Stimulated activated memory B cell treated with anti-CD40 and anti-IgM and Interleukin-4, amounts not matched to agents 10 μg/mL and 1 μg/mL and 100 μg/mL, for 72 hours (primary cell): ENCODE results near the gene SLC4A1.
A peak's percentile ranks its signal among the peaks of the same experiment; 100 is the strongest.

ENCODE experiments used
- ATAC-seq: fragments of 150-1000 bp; cut with Tn5 transposase; 2 replicates; pipeline ENCODE4 v1.10.0; 2021
- H3K27ac Mint-ChIP-seq: one replicate; pipeline ENCODE4 v1.8.0; 2022; ENCODE audit warnings: mild to moderate bottlenecking, mixed read lengths
- H3K27me3 Mint-ChIP-seq: one replicate; pipeline ENCODE4 v1.8.0; 2022; ENCODE audit warnings: mixed read lengths
- H3K36me3 Mint-ChIP-seq: one replicate; pipeline ENCODE4 v1.8.0; 2022; ENCODE audit warnings: mixed read lengths
- H3K4me1 Mint-ChIP-seq: one replicate; pipeline ENCODE4 v1.8.0; 2022; ENCODE audit warnings: mixed read lengths
- H3K4me3 Mint-ChIP-seq: one replicate; pipeline ENCODE4 v1.8.0; 2022; ENCODE audit warnings: mild to moderate bottlenecking, moderate library complexity, mixed read lengths
- H3K9me3 Mint-ChIP-seq: one replicate; pipeline ENCODE4 v1.8.0; 2022; ENCODE audit warnings: mixed read lengths

Gene SLC4A1

DNA sequence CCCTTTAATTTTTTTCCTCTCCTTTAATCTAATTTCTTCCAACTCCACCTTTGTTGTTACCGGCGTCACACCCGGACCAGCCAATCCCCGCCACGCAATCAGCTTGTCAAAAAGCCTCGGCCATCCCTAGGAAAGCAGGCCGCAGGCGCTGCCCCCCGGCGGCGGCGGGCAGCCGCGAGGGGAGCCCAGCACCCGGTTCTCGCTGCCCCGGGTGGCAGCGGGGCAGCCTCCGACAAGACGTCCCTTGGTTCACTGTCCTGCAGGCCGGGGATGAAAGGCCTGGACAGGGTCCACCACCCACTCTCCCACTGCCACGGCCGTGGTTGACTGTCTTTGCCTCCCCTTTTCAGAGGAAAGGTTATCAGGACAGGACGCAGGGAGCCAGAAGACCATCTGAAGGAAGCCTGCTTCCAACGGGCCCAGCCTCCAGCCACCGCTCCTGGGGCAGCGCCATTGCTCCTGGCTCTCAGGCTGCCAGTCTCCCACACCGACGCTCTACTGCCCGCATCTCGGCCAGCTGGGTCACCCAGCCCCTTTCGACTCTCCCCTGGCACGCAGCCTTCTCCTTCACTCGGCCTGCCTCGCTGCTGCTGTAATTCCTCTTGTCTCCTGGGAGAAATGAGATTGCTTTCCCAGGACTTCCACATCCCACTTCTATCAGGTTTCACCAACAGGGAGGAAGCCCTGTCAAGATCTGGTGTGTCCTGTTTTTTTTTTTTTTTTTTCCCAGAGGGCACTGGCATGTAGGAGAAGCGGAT, 45.6 kb downstream of the SLC4A1 start:
- H3K27me3 Mint-ChIP-seq = no peaks in the 10 kb centered on the region
- H3K27ac Mint-ChIP-seq = peak overlapping the region; percentile 90
- no peak for ATAC-seq
- H3K36me3 Mint-ChIP-seq = no peaks in the 10 kb centered on the region
- H3K4me3 Mint-ChIP-seq = peak overlapping the region; percentile 89
- no peaks in the 10 kb centered on the region for H3K9me3 Mint-ChIP-seq
- peaks cover 16% of the 10 kb centered on the region for H3K4me1 Mint-ChIP-seq

DNA sequence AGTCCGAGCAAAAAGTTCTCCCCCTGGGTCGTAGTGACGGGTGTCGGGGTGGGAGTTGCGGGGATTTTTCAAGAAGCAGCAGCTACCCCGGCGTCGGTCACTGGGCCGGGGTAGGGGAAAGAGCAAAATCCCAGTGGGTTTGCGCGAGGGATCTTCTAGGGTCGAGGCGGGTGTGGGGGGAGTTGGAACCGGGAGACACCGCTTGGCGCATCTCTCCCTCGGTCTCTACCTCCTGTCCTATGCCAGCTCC, 46.1 kb downstream of the SLC4A1 start:
- H3K4me3 Mint-ChIP-seq = peak overlapping the region; percentile 89

DNA sequence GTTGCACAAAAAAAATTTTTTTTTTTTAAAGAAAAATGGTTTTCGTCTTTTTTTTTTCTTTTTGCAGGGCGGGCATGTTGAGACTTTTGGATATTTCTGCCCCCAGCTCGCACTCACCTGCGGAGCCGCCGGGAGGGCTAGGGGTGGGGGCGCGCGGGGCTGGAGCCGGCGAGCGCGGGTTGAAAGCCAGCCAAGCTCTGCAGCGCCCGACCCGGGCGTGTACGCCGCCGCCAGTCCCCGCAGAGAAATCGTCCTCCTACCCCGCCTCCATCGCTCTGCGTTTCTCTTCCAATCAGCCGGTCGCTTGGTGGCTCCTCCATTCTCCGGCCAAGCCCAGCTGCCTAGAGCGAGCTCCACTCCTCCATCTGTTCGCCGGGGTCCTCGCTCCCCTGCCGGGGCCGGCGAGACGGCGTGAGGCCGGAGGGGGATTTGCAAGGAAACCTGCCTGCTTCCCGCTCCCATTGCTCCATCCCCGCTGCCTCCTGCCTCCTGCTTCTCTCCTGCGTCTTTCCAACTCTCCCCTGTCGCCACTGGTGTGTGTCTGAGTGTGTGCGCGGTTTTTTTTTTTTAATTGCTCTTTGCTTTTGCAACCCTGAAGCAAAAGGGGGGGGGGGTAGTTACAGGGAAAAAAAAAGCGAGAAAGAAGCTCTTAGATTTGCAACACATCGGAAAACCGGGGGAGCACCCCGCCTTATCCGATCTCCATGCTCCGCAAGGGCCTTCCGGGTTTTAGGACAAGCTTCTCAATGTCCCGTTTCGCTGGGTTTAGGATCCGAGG, 46.7 kb downstream of the SLC4A1 start:
- H3K4me3 Mint-ChIP-seq = peak overlapping the region; percentile 89
- H3K9me3 Mint-ChIP-seq = no peaks in the 10 kb centered on the region
- peaks cover 26% of the 10 kb centered on the region for H3K4me1 Mint-ChIP-seq
- ATAC-seq = peak; percentile 46
- peak overlapping the region; percentile 90 for H3K27ac Mint-ChIP-seq
- peaks cover 6% of the 10 kb centered on the region for H3K36me3 Mint-ChIP-seq
- H3K27me3 Mint-ChIP-seq = no peaks in the 10 kb centered on the region

More for the DNA sequence above, 46.1 kb downstream of the SLC4A1 start:
- peaks cover 3% of the 10 kb centered on the region for H3K36me3 Mint-ChIP-seq
- no peaks in the 10 kb centered on the region for H3K27me3 Mint-ChIP-seq
- ATAC-seq = no peak
- peak overlapping the region; percentile 90 for H3K27ac Mint-ChIP-seq
- H3K9me3 Mint-ChIP-seq = no peaks in the 10 kb centered on the region
- H3K4me1 Mint-ChIP-seq = peaks cover 21% of the 10 kb centered on the region

DNA sequence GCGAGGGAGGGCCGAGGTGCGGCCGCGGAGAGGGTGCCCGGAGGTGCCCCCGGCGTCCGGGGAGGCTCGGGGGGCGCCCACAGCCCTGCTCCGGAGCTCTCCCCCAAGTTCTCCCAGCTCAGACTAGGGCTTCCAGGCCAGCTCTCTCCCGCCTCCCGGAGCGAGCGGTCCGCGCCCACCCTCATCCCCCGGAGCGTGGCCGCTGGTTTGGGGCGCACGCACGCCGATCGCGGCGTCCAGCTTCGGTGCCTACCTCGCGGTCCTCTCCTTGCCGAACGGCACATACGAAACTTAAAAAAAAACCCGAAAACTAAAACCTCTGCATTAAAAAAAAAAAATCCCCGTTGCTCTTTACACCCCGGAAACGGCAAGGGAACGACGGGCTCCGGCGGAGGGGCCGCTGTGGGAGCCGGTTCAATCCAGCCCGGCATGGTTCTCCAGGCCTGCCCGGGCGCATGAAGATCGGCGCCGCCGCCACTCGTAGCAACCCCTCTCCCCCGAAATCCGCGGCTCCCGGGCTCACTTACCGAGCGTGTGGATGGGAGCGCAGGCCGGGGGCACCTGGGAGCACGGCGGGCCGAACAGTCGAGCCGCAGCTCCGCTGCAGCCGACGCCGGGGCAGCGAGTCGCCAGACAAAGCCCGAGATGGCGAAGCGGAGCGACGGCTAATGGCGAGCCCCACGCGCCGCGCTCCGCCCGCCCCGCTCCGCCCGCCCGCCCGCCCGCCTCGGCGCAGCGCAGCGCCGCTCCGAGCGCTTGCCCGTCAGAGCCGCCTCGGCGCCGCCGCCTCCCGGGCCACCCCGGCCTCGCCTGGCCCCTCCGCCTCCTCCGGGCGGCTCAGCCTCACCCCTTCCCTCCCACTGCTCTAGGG, 47.5 kb downstream of the SLC4A1 start:
- Mint-ChIP-seq H3K27ac (peak overlapping the region; percentile 90), H3K4me1 (peaks cover 34% of the 10 kb centered on the region), H3K27me3 (no peaks in the 10 kb centered on the region), H3K36me3 (peaks cover 14% of the 10 kb centered on the region), H3K4me3 (peak overlapping the region; percentile 98), H3K9me3 (no peaks in the 10 kb centered on the region)
- ATAC-seq = peak; percentile 45

DNA sequence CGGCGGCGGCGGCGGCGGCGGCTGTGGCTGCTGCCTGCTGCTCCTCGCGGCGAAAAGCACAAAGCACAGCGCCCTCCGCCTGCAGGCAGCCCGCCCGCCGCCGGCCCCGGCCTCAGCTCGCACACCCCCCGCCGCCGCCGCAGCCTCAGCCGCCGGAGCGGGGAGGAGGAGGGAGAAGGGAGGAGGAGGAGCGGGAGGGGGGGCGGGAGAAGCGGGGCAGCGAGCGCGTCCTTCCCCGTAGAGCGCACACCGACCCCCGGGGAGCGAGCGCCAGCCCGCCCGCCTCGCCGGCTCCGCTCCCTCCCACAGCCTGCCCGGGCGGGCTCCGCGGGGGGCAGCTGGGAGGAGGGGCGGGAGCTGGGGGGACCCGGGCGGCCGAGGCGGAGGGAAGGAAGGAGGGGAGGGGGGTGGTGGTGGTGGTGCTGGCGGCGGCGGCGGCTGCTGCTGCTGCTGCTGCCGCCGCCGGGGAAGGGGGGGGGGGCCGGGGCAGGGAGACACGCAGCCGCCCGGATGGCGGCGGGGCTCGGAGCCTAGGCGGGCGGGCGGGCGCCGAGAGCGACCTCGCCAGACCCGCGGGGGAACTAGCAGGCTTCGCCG, 48.2 kb downstream of the SLC4A1 start, which contains the start of gene UBTF:
Gene UBTF (minus strand): TSS at position 60 of the 597 bp plus-strand sequence. CDS start 1,446 bp downstream, outside the sequence.
- Mint-ChIP-seq H3K27ac (peak within 1 kb of the TSS; percentile 90), H3K9me3 (no peaks in the 10 kb centered on the region), H3K4me3 (peak within 1 kb of the TSS; percentile 98), H3K4me1 (peaks cover 42% of the 10 kb centered on the region), H3K36me3 (peaks cover 22% of the 10 kb centered on the region), H3K27me3 (no peaks in the 10 kb centered on the region)
- ATAC-seq = peak; percentile 21

DNA sequence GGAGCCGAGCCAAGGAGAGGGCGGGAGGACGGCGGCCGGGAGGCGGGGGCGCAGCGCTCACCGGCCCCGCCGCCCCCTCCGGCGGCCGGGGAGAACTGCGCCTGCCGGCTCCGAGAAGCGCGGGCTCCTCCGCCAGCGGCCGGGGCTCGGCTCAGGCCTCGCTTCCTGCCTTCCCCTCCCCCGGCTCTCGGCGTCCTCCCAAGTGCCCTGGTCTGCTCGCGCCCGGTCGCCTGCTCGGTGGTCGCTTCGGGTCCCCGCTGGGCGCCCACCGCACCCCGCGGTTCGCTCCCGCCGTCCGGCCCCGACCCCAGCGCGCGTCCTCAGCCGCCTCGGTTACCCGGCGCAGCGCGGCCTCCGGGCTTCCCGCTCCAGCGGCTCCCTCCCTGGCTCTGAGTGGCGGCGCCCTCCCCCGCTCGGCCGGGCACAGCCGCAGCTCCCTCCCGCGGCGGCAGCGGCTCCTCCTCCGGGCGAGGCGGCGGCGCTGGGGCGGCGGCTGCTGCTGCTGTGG, 48.8 kb downstream of the SLC4A1 start:
- peaks cover 47% of the 10 kb centered on the region for H3K4me1 Mint-ChIP-seq
- no peak overlapping the region for H3K27ac Mint-ChIP-seq
- H3K4me3 Mint-ChIP-seq = peak overlapping the region; percentile 47
- no peaks in the 10 kb centered on the region for H3K9me3 Mint-ChIP-seq
- H3K36me3 Mint-ChIP-seq = peaks cover 27% of the 10 kb centered on the region
- no peaks in the 10 kb centered on the region for H3K27me3 Mint-ChIP-seq
- ATAC-seq = peak; percentile 63

DNA sequence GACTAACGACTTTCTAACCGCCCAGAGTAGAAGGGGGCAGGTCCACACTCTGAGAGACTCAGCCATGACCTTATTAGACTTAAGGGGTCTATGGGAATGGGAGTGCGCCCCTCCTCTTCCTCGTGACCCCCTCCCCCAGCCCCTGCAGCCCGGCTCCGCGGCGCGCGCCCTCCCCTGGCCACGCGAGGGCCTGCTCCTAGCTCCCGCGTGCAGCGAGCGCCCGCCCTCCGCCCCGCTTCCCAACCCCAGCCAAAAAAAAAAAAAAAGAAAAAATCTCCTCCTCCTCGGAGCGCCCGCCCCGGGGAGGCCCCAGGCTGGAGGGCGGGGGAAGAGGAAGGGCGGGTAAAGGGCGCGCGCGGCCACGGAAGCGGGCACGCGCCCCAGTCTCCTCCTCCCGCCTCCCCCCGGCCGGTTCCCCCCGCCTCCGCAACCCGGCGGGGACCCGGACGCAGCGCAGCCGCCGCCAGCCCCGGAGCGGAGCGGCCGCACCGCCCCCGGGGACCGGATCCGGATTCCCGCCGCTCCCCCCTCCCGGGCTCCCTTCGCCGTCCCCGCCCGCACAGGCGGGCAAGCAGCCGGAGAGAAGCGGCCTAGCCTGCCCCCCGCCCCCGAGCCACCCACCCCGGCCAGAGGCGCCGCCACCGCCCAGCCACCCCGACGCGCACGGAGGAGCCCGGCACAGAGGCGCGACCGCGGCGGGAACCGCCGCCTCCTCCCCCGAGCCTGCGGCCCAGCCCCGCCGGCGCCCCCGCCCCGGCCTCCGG, 49.4 kb downstream of the SLC4A1 start:
- Mint-ChIP-seq H3K27ac (peak overlapping the region; percentile 79), H3K4me3 (peak overlapping the region; percentile 89), H3K9me3 (no peaks in the 10 kb centered on the region), H3K4me1 (peaks cover 54% of the 10 kb centered on the region), H3K36me3 (peaks cover 34% of the 10 kb centered on the region), H3K27me3 (no peaks in the 10 kb centered on the region)
- peak; percentile 67 for ATAC-seq

DNA sequence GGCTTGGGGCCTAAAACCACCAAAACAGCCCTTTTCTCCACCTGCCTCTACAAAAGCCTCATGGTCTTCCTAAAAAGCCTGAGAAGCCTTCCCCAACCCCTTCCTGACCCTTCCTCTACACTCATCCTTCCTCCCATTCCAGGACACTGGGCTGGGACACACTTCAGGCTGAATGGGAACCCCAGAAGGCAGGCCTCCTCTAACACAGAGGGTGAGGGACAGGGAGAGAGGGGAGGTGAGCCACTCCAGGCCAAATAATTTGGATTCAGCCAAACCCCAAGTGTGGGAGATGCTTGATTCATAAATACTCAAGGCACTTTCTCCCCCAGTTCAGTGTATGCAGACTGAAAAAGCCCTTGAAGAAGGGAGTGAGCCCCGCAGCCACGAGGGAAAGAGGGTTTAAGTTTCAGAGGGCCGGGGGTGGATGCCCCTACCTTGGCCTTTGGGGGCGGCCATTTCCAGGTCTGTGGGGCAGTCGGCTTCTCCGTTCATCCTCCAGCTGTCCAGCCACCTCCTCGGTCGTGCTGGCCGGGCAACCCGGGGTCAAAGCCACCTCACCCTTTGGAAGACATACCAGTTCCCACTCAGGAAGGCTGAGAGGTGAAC, 50.1 kb downstream of the SLC4A1 start:
- Mint-ChIP-seq H3K9me3 (no peaks in the 10 kb centered on the region), H3K27ac (peak overlapping the region; percentile 79), H3K4me1 (peaks cover 59% of the 10 kb centered on the region), H3K4me3 (peak overlapping the region; percentile 89), H3K27me3 (no peaks in the 10 kb centered on the region), H3K36me3 (peaks cover 41% of the 10 kb centered on the region)
- no peak for ATAC-seq

DNA sequence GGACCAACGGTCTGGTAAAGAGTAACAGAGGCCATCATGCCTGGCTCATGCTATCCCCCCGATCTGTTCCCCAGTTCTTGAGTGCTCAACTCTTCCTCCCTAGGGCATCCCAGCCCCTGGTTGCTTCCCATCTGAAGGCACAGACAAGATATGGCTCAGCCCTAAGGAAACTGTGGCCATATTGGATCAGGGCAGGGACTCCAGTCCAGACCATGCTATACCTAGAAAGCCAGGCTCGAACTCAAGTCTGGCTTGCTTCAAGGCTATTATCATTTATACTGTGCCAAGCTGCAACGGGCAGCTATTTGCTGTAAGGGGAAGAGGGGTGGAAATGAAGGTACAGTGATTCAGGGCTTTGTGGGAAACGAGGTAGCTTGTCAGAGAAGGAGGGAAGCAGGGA, 51.2 kb downstream of the SLC4A1 start:
- Mint-ChIP-seq H3K27ac (peak overlapping the region; percentile 79), H3K36me3 (peaks cover 44% of the 10 kb centered on the region)

DNA sequence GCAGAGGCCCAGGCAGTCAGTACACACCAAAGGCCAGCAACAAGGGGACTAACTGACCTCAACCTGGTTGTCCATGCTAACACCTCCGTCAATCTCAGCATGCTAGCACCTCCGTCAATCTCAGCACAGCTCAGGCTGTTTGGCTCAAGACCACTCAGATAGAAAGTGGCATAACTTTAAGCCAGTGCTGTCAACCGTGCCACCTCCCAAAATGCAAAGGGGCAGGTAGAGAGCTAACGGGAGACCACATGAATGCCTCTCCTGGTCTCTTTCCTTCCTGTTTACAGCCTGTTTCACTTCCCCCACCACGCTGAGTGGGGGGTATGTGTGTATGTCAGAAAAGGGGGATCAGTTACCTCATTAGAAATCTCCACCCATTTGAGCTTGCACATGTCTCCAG, 51.8 kb downstream of the SLC4A1 start:
- peaks cover 63% of the 10 kb centered on the region for H3K4me1 Mint-ChIP-seq
- peak overlapping the region; percentile 89 for H3K4me3 Mint-ChIP-seq
- no peaks in the 10 kb centered on the region for H3K27me3 Mint-ChIP-seq
- ATAC-seq = peak; percentile 49
- peak overlapping the region; percentile 79 for H3K27ac Mint-ChIP-seq
- H3K36me3 Mint-ChIP-seq = peaks cover 50% of the 10 kb centered on the region
- H3K9me3 Mint-ChIP-seq = no peaks in the 10 kb centered on the region

More for the DNA sequence above, 51.2 kb downstream of the SLC4A1 start:
- Mint-ChIP-seq H3K9me3 (no peaks in the 10 kb centered on the region), H3K4me3 (peak overlapping the region; percentile 89), H3K4me1 (peaks cover 58% of the 10 kb centered on the region), H3K27me3 (no peaks in the 10 kb centered on the region)
- ATAC-seq = no peak

DNA sequence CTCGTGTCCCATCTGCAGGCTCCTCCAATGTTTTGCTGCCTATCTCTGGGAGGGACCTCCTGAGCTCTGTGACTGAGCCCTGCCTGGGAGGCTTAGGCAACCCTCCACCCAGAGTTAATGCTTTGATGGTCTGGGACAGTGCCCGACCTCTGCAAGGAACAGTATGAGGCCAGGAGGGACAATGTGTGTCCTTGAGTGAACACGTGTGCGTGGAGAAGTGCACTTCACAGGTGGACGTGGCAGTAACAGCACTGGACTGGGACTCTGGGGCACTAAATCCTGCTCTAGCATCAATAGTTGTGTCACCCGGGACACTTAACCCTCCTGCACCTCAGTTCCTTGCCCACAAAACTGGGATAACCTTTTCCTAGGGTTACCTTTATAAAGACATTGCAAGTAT, 53.0 kb downstream of the SLC4A1 start:
- H3K9me3 Mint-ChIP-seq = no peaks in the 10 kb centered on the region
- peaks cover 57% of the 10 kb centered on the region for H3K36me3 Mint-ChIP-seq
- H3K4me1 Mint-ChIP-seq = peaks cover 74% of the 10 kb centered on the region
- ATAC-seq = no peak
- H3K27ac Mint-ChIP-seq = peak overlapping the region; percentile 79
- no peak overlapping the region for H3K4me3 Mint-ChIP-seq
- no peaks in the 10 kb centered on the region for H3K27me3 Mint-ChIP-seq

DNA sequence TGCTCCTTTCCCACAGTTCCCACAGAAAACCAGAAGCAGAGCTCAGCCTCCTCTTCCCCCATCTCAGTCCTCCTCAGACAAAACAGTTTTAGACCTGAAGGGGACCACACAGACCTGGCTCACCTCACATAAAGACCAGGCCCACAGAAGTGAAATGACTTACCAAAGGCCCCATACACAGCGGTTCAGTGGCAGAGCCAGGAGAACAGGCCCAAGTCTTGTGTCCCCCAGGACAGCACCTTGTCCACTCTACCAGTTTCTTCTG, 53.8 kb downstream of the SLC4A1 start:
- H3K4me1 Mint-ChIP-seq = peaks cover 81% of the 10 kb centered on the region
- H3K27ac Mint-ChIP-seq = peak overlapping the region; percentile 79
- no peaks in the 10 kb centered on the region for H3K27me3 Mint-ChIP-seq
- peaks cover 63% of the 10 kb centered on the region for H3K36me3 Mint-ChIP-seq
- no peak overlapping the region for H3K4me3 Mint-ChIP-seq
- no peak for ATAC-seq
- H3K9me3 Mint-ChIP-seq = no peaks in the 10 kb centered on the region

DNA sequence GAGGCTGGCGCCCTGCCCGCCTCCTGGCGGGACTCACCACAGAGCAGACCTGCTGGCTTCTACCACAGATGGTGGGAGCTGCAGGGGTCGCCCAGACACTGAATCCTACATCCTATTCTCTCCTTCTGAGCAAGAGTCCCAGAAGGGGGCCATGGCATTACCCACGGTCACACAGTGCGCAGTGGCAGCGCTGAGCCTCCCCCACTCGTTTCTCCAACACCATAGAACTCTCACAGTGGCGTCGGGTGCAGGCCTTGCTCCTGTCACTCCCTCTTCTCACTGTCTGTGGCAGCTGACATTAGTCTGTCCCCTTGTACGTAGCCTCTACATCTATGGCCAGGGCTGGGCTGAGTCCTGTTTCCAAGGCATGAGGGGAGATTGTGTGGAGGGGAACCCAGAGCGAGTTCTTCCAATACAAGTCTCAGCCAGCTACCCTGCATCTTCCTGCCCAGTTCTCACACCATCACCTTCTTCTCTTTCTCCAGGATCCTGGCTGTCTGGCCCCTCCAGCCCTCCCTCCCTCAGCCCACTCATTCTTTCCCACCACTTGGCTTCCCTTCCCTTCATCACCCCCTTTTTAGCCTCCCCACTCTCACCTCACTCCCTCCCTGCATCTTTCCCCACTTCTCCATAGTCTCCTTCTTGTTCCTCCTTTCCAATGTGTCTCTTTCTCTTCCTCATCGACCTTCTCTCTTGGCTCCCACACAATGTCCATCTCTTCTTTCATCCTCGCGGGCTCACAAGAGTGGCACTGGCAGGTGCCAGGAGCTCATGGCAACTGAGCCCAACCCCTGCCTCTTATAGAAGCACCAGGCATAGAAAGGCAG, 54.3 kb downstream of the SLC4A1 start:
- ATAC-seq = no peak
- H3K9me3 Mint-ChIP-seq = no peaks in the 10 kb centered on the region
- H3K4me1 Mint-ChIP-seq = peaks cover 82% of the 10 kb centered on the region
- peaks cover 65% of the 10 kb centered on the region for H3K36me3 Mint-ChIP-seq
- no peaks in the 10 kb centered on the region for H3K27me3 Mint-ChIP-seq
- H3K27ac Mint-ChIP-seq = peak overlapping the region; percentile 79
- H3K4me3 Mint-ChIP-seq = no peak overlapping the region
